Measurements from ENCODE around the gene EQTN. TPM values are rescaled to one million over a fixed set of nuclear protein-coding genes. Genes with fewer than 3 reads are reported as not detected.

The EQTN gene
- total RNA-seq, 1 experiment from 2014 or later = 0.81 TPM

GRCh38 chr9:27344776-27345175 is 47.8 kb upstream of the EQTN start:
- CTCF ChIA-PET = interaction anchor here (1.1 kb wide), 1 partner anchor 97 kb away, joined by 3 read pairs; no protein-coding TSS in a partner anchor

GRCh38 chr9:27341545-27342294 is 44.8 kb upstream of the EQTN start:
- ChIA-PET POLR2A (no interaction called here), CTCF (interaction anchor here (1.5 kb wide), 1 partner anchor 8 kb away, joined by 5 read pairs; no protein-coding TSS in a partner anchor)
- Mint-ChIP-seq H3K27ac (peak overlapping the region; percentile 84; the same call in 1 of the 2 replicates), H3K27me3 (ENCODE audit: low read depth) (peaks cover 2% of the 10 kb centered on the region), H3K4me3 (no peak overlapping the region), H3K4me1 (peaks cover 36% of the 10 kb centered on the region), H3K9me3 (peaks cover 17% of the 10 kb centered on the region), H3K36me3 (peaks cover 24% of the 10 kb centered on the region)
- TF ChIP-seq IRF2 (CRISPR knock-in tag; IDR thresholded peaks at IDR 0.05; ENCODE audit: borderline replicate concordance, low read depth) = no peak
- TF ChIP-seq GABPB1 (CRISPR knock-in tag; IDR thresholded peaks at IDR 0.05) = no peak
- no peak for TF ChIP-seq TCF7 (CRISPR knock-in tag; IDR thresholded peaks at IDR 0.05; ENCODE audit: low read depth)
- TF ChIP-seq E2F1 (CRISPR knock-in tag; IDR thresholded peaks at IDR 0.05) = no peak
- no peak for TF ChIP-seq OVOL2 (CRISPR knock-in tag; IDR thresholded peaks at IDR 0.05; ENCODE audit: borderline replicate concordance)
- TF ChIP-seq RELA (CRISPR knock-in tag; IDR thresholded peaks at IDR 0.05; ENCODE audit: borderline replicate concordance) = no peak
- no peak for TF ChIP-seq ZNF219 (CRISPR knock-in tag; IDR thresholded peaks at IDR 0.05; ENCODE audit: borderline replicate concordance)
- TF ChIP-seq ZBTB43 (CRISPR knock-in tag; IDR thresholded peaks at IDR 0.05) = no peak
- TF ChIP-seq MAX (CRISPR knock-in tag; IDR thresholded peaks at IDR 0.05) = no peak
- no peak for TF ChIP-seq USF2 (CRISPR knock-in tag; IDR thresholded peaks at IDR 0.05)
- ATAC-seq (no peak), DNase-seq (ENCODE audit: low spot score) (no peak)

More at GRCh38 chr9:27344776-27345175, 47.8 kb upstream of the EQTN start:
- Mint-ChIP-seq H3K27ac (no peak overlapping the region), H3K27me3 (ENCODE audit: low read depth) (peaks cover 2% of the 10 kb centered on the region), H3K4me1 (peaks cover 43% of the 10 kb centered on the region), H3K36me3 (peaks cover 28% of the 10 kb centered on the region), H3K4me3 (no peak overlapping the region), H3K9me3 (peaks cover 17% of the 10 kb centered on the region)
- TF ChIP-seq SMAD3 (CRISPR knock-in tag; IDR thresholded peaks at IDR 0.05; ENCODE audit: borderline replicate concordance) (no peak), GABPB1 (CRISPR knock-in tag; IDR thresholded peaks at IDR 0.05) (no peak), TEAD4 (CRISPR knock-in tag; IDR thresholded peaks at IDR 0.05) (no peak), OVOL2 (CRISPR knock-in tag; IDR thresholded peaks at IDR 0.05; ENCODE audit: borderline replicate concordance) (no peak), USF1 (CRISPR knock-in tag; IDR thresholded peaks at IDR 0.05) (no peak), FOXP1 (CRISPR knock-in tag; IDR thresholded peaks at IDR 0.05; ENCODE audit: borderline replicate concordance) (no peak), STAT6 (CRISPR knock-in tag; conservative IDR thresholded peaks at IDR 0.05; ENCODE audit: low read depth) (no peak)
- DNase-seq (ENCODE audit: low spot score) (no peak), ATAC-seq (no peak)
- POLR2A ChIA-PET = no interaction called here
